Body of pancreas (tissue), 4 donors: ENCODE results near the gene AIF1. TPM values are rescaled to one million over a fixed set of nuclear protein-coding genes. Genes with fewer than 3 reads are reported as not detected.
"Not testable (repeated sequence)": the region's sequence is repeated elsewhere in the genome, so short reads cannot be mapped to it uniquely, and the experiment has no call there.

Source experiments
- ATAC-seq: fragments of 150-250 bp; one replicate; pipeline ENCODE4 v1.9.1; 2016
- DNase-seq, 4 donors: peaks; one replicate each; pipeline ENCODE4 v3.0.0-alpha.2; 2019
- H3K27ac ChIP-seq, 4 donors: fragments of 200-600 bp; sonication (generic); 1 replicate in 3 of 4; 2 replicates in 1 of 4; pipeline versions ENCODE4 v1.5.1 to v1.6.1; 2016 to 2019; ENCODE audit warnings: mild to moderate bottlenecking in 1 of 4, mixed read lengths in 1 of 4, moderate library complexity in 1 of 4
- H3K27me3 ChIP-seq, 2 donors: fragments of 200-600 bp; sonication (generic); one replicate each; pipeline ENCODE4 v1.6.0; 2016; ENCODE audit warnings: mild to moderate bottlenecking in 1 of 2
- H3K36me3 ChIP-seq, 2 donors: fragments of 200-600 bp; sonication (generic); replicated peaks in 1 of 2; 2 replicates each; pipeline ENCODE4 v1.5.1; 2016; ENCODE audit warnings: low read depth in 2 of 2; ENCODE audit not compliant: insufficient read depth in 1 of 2
- H3K4me1 ChIP-seq: fragments of 200-600 bp; sonication (generic); one replicate; pipeline ENCODE4 v1.6.0; 2016
- H3K4me3 ChIP-seq, 2 donors: fragments of 200-600 bp; sonication (generic); 1 replicate in 1 of 2; 2 replicates in 1 of 2; pipeline ENCODE4 v1.5.1; 2016 to 2019
- H3K9me3 ChIP-seq, 3 donors: fragments of 200-600 bp; sonication (generic); 1 replicate in 2 of 3; 2 replicates in 1 of 3; pipeline ENCODE4 v1.5.1; 2016
- CTCF ChIP-seq, 7 experiments: fragments of 450-650 bp in 4 of 7; fragments of 200-600 bp in 3 of 7; sonication (generic) in 3 of 7; IDR thresholded peaks; one replicate each; pipeline ENCODE4 v1.5.1; 2016 to 2019; ENCODE audit warnings: antibody characterized with exemption in 7 of 7
- POLR2A ChIP-seq, 3 donors: fragments of 450-650 bp; IDR thresholded peaks; one replicate each; pipeline ENCODE4 v1.6.1; 2016; ENCODE audit warnings: antibody characterized with exemption in 3 of 3, mild to moderate bottlenecking in 2 of 3
- WGBS, 2 donors: methylation state at CpG; one replicate each; pipeline ENCODE4 v1.1.5; 2017; 5-methylcytosine and 5-hydroxymethylcytosine counted together
- intact Hi-C: fragments of 100-400 bp; cut with DNase I; formaldehyde crosslinking; loops from one replicate; pipeline ENCODE4 v1.15.1; 2023
- total RNA-seq, 2 donors: library from RNA; depleted of rRNA; stranded (reverse); fragments of >200 nt; gene quantifications; one replicate each; pipeline ENCODE4 v1.1.0, GENCODE V29; 2016

The AIF1 gene
- total RNA-seq, 2 donors from 2014 or later: 2.3 to 7.3 TPM

GRCh38 chr6:31586599-31587281 lies 28.3 kb upstream of the AIF1 start:
- 37 to 54% methylated on average over 3 to 9 of the region's 9 CpGs for WGBS, 2 donors
- intact Hi-C loops: no loop called here
- no peaks in the 10 kb centered on the region for H3K36me3 ChIP-seq
- no peak for ATAC-seq
- H3K4me3 ChIP-seq: no peak overlapping the region
- H3K27ac ChIP-seq: peak overlapping the region in 1 of 4 donors; percentile 22
- TF ChIP-seq POLR2A (IDR thresholded peaks at IDR 0.05) (no peak), CTCF (IDR thresholded peaks at IDR 0.05) (no peak)
- H3K4me1 ChIP-seq: peaks cover 8% of the 10 kb centered on the region
- H3K9me3 ChIP-seq: no peaks in the 10 kb centered on the region
- no peaks in the 10 kb centered on the region for H3K27me3 ChIP-seq
- DNase-seq: peak in 1 of 4 donors; percentile 32

GRCh38 chr6:31587791-31588777 lies 26.9 kb upstream of the AIF1 start:
- DNase-seq: no peak
- Histone ChIP-seq H3K27ac (no peak overlapping the region), H3K4me1 (no peaks in the 10 kb centered on the region), H3K9me3 (no peaks in the 10 kb centered on the region), H3K4me3 (no peak overlapping the region), H3K36me3 (no peaks in the 10 kb centered on the region), H3K27me3 (no peaks in the 10 kb centered on the region)
- TF ChIP-seq POLR2A (IDR thresholded peaks at IDR 0.05) (no peak), CTCF (IDR thresholded peaks at IDR 0.05) (no peak)
- no peak for ATAC-seq
- intact Hi-C loops: no loop called here
- WGBS, 2 donors: 56 to 61% methylated on average over 11 of the region's 12 CpGs

GRCh38 chr6:31588871-31589650 lies 26.0 kb upstream of the AIF1 start:
- WGBS, 2 donors: 36 to 46% methylated on average over 9 of the region's 9 CpGs
- intact Hi-C loops: no loop called here
- no peak for ATAC-seq

GRCh38 chr6:31590691-31591090 lies 24.3 kb upstream of the AIF1 start:
- H3K36me3 ChIP-seq, H3K4me1 ChIP-seq, H3K9me3 ChIP-seq, H3K27ac ChIP-seq, DNase-seq, H3K4me3 ChIP-seq, ATAC-seq, H3K27me3 ChIP-seq: not testable (repeated sequence)
- intact Hi-C loops: loop anchor here (10.0 kb wide), 1 partner anchor 96 kb away; the partner anchor contains the start of gene MICB
- WGBS, 2 donors: 63 to 69% methylated on average over 5 of the region's 5 CpGs

More at GRCh38 chr6:31588871-31589650, 26.0 kb upstream of the AIF1 start:
- no peaks in the 10 kb centered on the region for H3K4me1 ChIP-seq
- H3K27ac ChIP-seq: no peak overlapping the region
- H3K4me3 ChIP-seq: no peak overlapping the region
- TF ChIP-seq POLR2A (IDR thresholded peaks at IDR 0.05) (no peak), CTCF (IDR thresholded peaks at IDR 0.05) (no peak)
- no peaks in the 10 kb centered on the region for H3K36me3 ChIP-seq
- H3K9me3 ChIP-seq: no peaks in the 10 kb centered on the region
- no peak for DNase-seq
- H3K27me3 ChIP-seq: no peaks in the 10 kb centered on the region
